ENCODE measurements around the gene KLF17.

The KLF17 gene

DNA sequence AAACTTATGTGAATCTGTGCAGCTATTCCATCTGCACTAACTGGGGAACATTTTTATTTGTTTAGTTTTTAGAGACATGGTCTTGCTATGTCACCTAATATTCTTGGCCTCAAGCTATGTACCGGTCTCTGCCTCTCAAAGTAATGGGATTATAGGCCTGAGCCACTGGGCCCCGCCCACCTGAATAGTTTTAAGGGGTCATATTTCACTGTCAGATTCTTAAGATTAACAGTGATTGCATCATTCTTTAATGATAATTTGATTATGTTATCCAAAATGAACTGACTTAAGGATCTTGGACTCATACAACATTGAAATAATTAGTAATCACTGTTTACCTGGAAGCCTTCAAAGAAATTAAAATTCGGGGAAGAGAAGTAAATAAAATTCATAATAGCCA lies 35.4 kb downstream of the KLF17 start:
- no peak for DNase-seq

DNA sequence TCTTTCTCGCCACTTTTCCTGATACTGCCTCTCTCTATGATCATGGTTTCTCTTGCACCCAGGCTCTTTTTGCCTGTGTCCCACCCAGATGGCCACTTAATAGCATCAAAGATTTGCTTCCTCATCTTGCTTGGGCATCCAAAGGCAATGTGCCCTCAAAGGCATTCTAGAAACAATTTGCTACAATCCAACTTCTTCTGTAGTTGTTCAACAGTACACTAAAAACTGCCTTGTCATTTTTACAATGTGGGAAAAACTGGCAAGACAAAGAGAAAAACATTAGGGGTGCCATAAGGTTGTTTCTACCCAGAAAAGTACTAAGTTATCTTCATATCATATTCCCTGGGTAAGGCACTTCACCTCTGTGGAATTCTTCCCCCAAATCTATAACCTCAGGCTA lies 39.3 kb downstream of the KLF17 start:
- DNase-seq: no peak

DNA sequence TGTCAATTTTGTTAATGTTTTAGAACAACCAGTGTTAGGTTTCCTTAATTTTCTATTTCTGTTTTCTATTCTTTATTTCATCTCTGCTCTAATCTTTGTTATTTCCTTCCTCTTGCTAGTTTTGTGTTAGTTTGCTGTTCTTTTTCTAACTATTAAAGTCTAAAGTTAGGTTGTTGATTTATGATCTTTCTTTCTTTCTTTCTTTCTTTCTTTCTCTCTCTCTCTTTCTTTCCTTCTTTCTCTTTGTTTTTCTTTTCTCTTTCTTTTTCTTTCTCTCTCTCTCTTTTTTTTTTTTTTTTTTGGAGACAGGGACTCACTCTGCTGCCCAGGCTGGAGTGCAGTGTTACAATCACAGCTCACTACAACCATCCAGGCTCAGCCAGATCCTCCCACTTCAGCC lies 40.2 kb downstream of the KLF17 start:
- no peak for DNase-seq

DNA sequence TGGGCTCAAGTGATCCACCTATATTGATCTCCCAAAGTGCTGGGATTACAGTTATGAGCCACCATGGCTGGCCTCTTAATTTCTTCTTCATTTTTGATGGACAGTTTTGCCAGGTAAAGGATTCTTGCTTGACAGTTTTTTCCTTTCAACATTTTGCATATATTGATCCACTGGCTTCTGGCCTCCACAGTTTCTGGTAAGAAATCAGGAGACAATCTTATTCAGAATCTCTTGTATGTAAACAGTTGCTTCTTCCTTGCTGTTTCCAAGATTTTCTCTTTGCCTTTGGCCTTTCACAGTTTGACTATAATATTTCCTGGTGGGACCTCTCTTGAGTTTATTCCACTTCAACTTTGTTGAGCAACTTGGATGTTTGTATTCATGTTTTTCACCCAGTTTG lies 42.9 kb downstream of the KLF17 start:
- DNase-seq: no peak

DNA sequence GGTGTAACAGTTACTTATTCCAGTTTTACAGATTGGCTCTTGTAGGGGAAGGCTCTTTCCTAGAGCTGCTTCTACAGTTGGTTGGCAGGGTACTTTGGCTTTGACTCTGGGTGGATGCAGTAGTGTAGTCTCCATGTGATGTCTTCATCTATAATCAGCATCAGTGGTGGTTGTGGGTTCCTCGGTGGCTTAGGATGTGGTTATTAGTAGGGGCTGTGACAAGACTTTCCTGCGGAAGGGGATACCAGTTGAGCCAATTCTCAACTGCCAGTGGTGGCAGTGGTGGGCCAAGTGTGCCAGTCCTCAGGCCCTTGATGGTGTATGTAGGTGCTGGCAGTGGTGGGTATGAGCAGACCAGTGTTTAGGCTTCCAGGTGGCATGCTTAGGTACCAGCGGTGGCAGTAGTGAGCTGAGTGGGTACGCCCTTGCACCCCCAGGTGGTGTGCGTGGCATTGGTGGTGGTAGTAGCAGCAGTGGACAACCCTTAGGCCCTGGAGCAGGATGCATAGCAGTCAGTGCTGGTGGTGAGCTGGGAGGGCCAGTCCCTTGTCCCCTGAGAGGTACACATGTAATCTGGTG lies 50.0 kb downstream of the KLF17 start:
- DNase-seq: no peak

DNA sequence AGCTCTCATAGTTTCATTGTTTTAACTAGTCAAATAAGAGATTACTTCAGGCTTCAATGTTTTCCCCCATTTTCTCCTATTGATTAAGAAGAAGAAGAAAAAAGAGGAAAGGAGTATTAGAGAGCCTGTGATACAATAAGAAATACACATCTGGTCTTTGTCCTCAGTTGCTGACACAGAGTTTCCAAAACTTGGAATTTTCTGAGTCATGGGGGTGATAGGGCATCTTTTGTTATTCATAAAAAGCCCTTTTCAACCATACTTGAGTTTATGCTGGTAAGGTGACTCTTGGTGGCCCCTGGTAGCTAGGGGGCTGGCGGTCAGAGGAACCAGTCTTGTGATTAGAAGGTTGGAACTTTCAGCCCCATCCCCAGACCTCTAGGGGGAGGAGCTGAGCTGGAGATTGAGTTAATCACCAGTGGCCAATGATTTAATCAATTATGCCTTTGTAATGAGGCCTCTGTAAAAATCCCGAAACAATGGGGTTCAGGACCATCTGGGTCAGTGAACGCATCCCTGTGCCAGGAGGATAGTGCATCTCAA lies 51.7 kb downstream of the KLF17 start:
- no peak for DNase-seq

DNA sequence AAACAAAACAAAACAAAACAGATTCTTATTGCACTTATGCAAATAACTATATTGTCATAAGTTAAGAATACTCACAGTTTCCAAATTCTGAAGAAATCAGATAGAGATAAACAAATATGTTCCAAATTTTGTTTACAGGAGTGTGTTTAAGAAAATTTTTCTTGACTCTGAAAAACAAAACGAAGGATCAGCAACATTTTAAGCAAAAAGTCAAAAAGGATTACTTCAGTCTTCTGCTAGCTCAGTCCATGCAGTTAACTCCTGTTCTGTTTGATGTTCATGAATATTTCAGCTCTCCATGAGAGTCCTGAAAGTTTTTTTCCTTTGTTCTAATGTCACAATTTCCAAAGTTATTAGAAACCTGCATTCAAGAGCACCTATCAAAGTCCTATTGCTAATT lies 56.0 kb downstream of the KLF17 start:
- no peak for DNase-seq

All from stimulated activated CD4-positive, alpha-beta T cell treated with anti-CD3 and anti-CD28 coated beads, Interleukin-12 subunit alpha, Interleukin-12 subunit beta, amount 100 ng/mL, for 4 hours (primary cell).